H1 (cell line): ENCODE measurements around the gene KCNMA1. TPM values are rescaled to one million over a fixed set of nuclear protein-coding genes. Genes with fewer than 3 reads are reported as not detected.

Source experiments
- ASH2L ChIP-seq: fragments of 200-600, 300-600 bp; sonication (generic); IDR thresholded peaks from one replicate; pipeline ENCODE4 v1.7.1; 2017; ENCODE audit warnings: low read length
- EP300 ChIP-seq, 2 experiments: IDR thresholded peaks; 1 replicate in 1 of 2; 2 replicates in 1 of 2; pipeline ENCODE4 v1.6.1; 2011 to 2012; ENCODE audit warnings: low read depth in 2 of 2, low read length in 2 of 2, mild to moderate bottlenecking in 2 of 2, borderline replicate concordance in 1 of 2, inconsistent platforms in 1 of 2, moderate library complexity in 1 of 2
- EZH2 ChIP-seq: fragments of 200-600 bp; sonication (generic); IDR thresholded peaks from 2 replicates; pipeline ENCODE4 v1.7.1; 2012; ENCODE audit warnings: low read depth, mild to moderate bottlenecking, moderate library complexity, low read length, inconsistent platforms; ENCODE audit not compliant: severe bottlenecking
- KDM5A ChIP-seq: fragments of 200-600 bp; IDR thresholded peaks from 2 replicates; pipeline ENCODE4 v1.7.1; 2012; ENCODE audit warnings: mild to moderate bottlenecking, low read length, inconsistent platforms, mixed read lengths
- polyA plus RNA-seq, 7 experiments: library from polyadenylated mRNA; depleted of rRNA in 3 of 7; stranded (reverse) in 5 of 7; unstranded in 2 of 7; fragments of >200 nt in 5 of 7; fragments of 200-250 nt in 2 of 7; gene quantifications; 1 replicate in 5 of 7; 2 replicates in 1 of 7; 4 replicates in 1 of 7; pipeline versions ENCODE4 v1.2.1 to v1.2.3, GENCODE V29; 2011 to 2013; ENCODE audit warnings: missing spikeins in 2 of 7, mixed read lengths in 2 of 7
- total RNA-seq: library from RNA; stranded (reverse); fragmentation: NEBNext Ultra II Directional; extraction: Animal tissue kit (Norgen Biotek cat#: 25700); gene quantifications from 2 replicates; pipeline ENCODE4 v1.2.1, GENCODE V29; 2021

KCNMA1 gene
- total and polyA plus RNA-seq, 2 of the 8 experiments (the other 6 are each of a cell fraction or from before 2014, with no cell fraction given): 10.2 to 11.1 TPM

- TF ChIP-seq KDM5A (no peak), EZH2 (no peak), ASH2L (no peak), EP300 (IDR thresholded peaks at IDR 0.05; ENCODE audit: borderline replicate concordance in 1 of 2, low read depth in 2 of 2, low read length in 2 of 2) (no peak)
Observed at GRCh38 chr10:76830218-76830617, 807.4 kb downstream of the KCNMA1 start (continued).
